ENCODE results near the gene EML3. TPM values are rescaled to one million over a fixed set of nuclear protein-coding genes. Genes with fewer than 3 reads are reported as not detected.
"Not testable (repeated sequence)": the region's sequence is repeated elsewhere in the genome, so short reads cannot be mapped to it uniquely, and the experiment has no call there.

The EML3 gene
- total RNA-seq, 1 donor from 2014 or later, result 29.7 TPM

GRCh38 chr11:62644220-62644619 lies 31.6 kb upstream of the EML3 start:
- no peak for TF ChIP-seq CTCF (conservative IDR thresholded peaks at IDR 0.05; ENCODE audit: low read depth, low read length)
- H3K4me3 ChIP-seq (ENCODE audit: low read depth, low read length), result no peak overlapping the region
- DNase-seq (ENCODE audit: low read depth), result no peak

- no peak for TF ChIP-seq CTCF (conservative IDR thresholded peaks at IDR 0.05; ENCODE audit: low read depth, low read length)
- no peak overlapping the region for H3K4me3 ChIP-seq (ENCODE audit: low read depth, low read length)
- no peak for DNase-seq (ENCODE audit: low read depth)
Measured at GRCh38 chr11:62632492-62632891, 19.9 kb upstream of the EML3 start.

- H3K4me3 ChIP-seq (ENCODE audit: low read depth, low read length), result no peak overlapping the region
- TF ChIP-seq CTCF (conservative IDR thresholded peaks at IDR 0.05; ENCODE audit: low read depth, low read length), result peak; percentile 17
- no peak for DNase-seq (ENCODE audit: low read depth)
Measured at GRCh38 chr11:62627713-62628112, 15.1 kb upstream of the EML3 start.

- no peak for TF ChIP-seq CTCF (conservative IDR thresholded peaks at IDR 0.05; ENCODE audit: low read depth, low read length)
- peak overlapping the region; percentile 20 for H3K4me3 ChIP-seq (ENCODE audit: low read depth, low read length)
- no peak for DNase-seq (ENCODE audit: low read depth)
Measured at GRCh38 chr11:62622476-62623089, 10.0 kb upstream of the EML3 start.

GRCh38 chr11:62621567-62622470 lies 9.2 kb upstream of the EML3 start, which contains the start of gene B3GAT3:
Gene B3GAT3, minus strand, starts transcription at chr11:62621986. Its CDS starts 39 bp downstream, at chr11:62621947.
- H3K4me3 ChIP-seq (ENCODE audit: low read depth, low read length), result peak within 1 kb of the TSS; percentile 87
- peak; percentile 93 for DNase-seq (ENCODE audit: low read depth)
- no peak for TF ChIP-seq CTCF (conservative IDR thresholded peaks at IDR 0.05; ENCODE audit: low read depth, low read length)

GRCh38 chr11:62621027-62621566 lies 8.5 kb upstream of the EML3 start:
- H3K4me3 ChIP-seq (ENCODE audit: low read depth, low read length), result peak overlapping the region; percentile 87
- no peak for DNase-seq (ENCODE audit: low read depth)
- no peak for TF ChIP-seq CTCF (conservative IDR thresholded peaks at IDR 0.05; ENCODE audit: low read depth, low read length)

- H3K4me3 ChIP-seq (ENCODE audit: low read depth, low read length); DNase-seq (ENCODE audit: low read depth): not testable (repeated sequence)
Measured at GRCh38 chr11:62616957-62617356, 4.4 kb upstream of the EML3 start.

Measured in epithelial cell of proximal tubule (primary cell).